Tracheal epithelial cell (primary cell): ENCODE measurements around the gene SPEM2. TPM values are rescaled to one million over a fixed set of nuclear protein-coding genes. Genes with fewer than 3 reads are reported as not detected.

Experiments used
- total RNA-seq: library from RNA; depleted of rRNA; stranded (reverse); fragments of >200 nt; gene quantifications from 2 replicates; pipeline ENCODE4 v1.2.1, GENCODE V29; 2014

Gene SPEM2
- total RNA-seq: not detected in 2 replicates

DNA sequence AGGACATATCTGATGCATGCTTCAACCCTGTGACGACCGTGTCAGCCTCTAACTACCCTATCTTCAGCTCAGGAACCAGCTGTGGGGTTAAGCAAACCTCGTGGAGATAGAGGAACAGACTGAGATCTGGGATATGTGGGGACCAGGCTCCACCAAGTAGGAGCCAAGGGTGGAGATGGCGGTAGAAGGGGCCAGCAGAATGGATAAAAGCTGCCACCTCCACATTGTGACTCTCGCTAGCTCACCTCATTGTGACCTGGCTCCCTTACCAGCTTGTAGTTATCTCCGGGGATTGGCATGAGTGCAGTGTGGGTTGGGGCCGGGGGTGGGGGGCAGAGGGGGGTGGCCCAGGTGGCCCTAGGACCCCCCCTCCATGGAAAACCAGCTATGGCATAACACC is at the start of gene SPEM2:
TSS of gene SPEM2 (plus strand) at position 301 of the 400 bp plus-strand sequence. CDS start at position 374, 73 bp downstream.

GRCh38 chr17:7380855-7381683 is 44.3 kb upstream of the SPEM2 start, which contains the start of gene TNK1:
TNK1 (plus strand) TSS chr17:7381089; CDS start chr17:7382927, 1,838 bp downstream.

GRCh38 chr17:7394452-7395191 is 30.8 kb upstream of the SPEM2 start, which contains the start of gene PLSCR3:
PLSCR3 (minus strand) TSS chr17:7394525; CDS start chr17:7394110, 415 bp downstream.

GRCh38 chr17:7403977-7404736 is 21.3 kb upstream of the SPEM2 start, which contains the start of gene TMEM256:
TMEM256 (minus strand) TSS chr17:7404097; CDS start chr17:7404084, 13 bp downstream.

GRCh38 chr17:7407485-7408251 is 17.7 kb upstream of the SPEM2 start, which contains the start of gene NLGN2:
NLGN2 (plus strand) TSS chr17:7407845; CDS start chr17:7408256, 411 bp downstream.

GRCh38 chr17:7419819-7420610 is 5.4 kb upstream of the SPEM2 start, which contains the start of gene SPEM1:
SPEM1 (plus strand) TSS chr17:7420324; CDS start chr17:7420385, 61 bp downstream.

DNA sequence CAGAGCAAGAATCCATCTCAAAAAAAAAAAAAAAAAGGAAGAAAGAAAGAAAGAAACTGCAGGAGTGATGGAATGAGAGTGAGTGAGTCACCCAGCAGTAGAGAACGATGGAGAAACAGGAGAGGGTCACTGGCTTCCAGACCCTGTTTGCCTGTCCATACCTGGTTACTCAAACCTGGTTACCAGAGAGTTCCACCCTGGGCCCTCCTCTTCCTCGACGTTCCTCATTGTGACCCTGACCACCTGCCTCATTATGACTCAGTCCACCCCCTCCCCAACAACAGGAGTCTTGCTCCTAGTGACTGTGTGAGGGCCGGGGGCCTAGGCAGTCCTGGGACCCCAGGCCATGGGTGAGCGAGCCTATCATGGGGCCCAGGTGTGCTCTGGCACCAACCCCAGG is 3.1 kb downstream of the SPEM2 start, which contains the start of gene SPEM3:
TSS of gene SPEM3 (plus strand) at position 301 of the 400 bp plus-strand sequence. CDS start at position 347, 46 bp downstream.

DNA sequence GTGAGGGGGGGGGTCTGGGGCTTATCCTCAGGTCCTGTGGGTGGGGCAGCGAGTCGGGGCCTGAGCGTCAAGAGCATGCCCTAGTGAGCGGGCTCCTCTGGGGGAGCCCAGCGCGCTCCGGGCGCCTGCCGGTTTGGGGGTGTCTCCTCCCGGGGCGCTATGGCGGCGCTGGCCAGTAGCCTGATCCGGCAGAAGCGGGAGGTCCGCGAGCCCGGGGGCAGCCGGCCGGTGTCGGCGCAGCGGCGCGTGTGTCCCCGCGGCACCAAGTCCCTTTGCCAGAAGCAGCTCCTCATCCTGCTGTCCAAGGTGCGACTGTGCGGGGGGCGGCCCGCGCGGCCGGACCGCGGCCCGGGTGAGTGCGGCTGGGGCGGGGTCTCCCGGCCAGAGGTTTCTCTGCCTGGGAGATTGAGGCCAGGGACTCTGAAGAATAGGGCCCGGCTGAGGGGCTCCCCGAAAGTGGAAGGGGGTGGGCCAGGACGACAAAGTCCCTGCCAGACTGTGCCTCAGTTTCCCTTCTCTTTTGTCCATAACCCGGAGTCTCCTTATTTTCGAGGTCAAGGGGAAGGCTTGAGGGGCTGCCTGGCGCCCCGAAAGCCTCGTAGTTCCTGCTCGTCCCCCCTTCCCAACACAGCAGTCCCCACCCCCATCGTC is 14.2 kb downstream of the SPEM2 start, which contains the start of gene FGF11:
TSS of gene FGF11 (plus strand) at position 51 of the 651 bp plus-strand sequence. CDS start at position 160, 109 bp downstream.

GRCh38 chr17:7444682-7445618 is 19.5 kb downstream of the SPEM2 start, which contains the start of gene CHRNB1:
CHRNB1 (plus strand) TSS chr17:7445061; CDS start chr17:7445128, 67 bp downstream.

Other genes starting within 250 kb of the SPEM2 start
- 0.64 TPM in 1 of 2 replicates, not detected in the other for gene ASGR1, start 246.2 kb upstream of the SPEM2 start, total RNA-seq
- 1.9 and 6.0 TPM in 2 replicates for gene DLG4, start 205.8 kb upstream of the SPEM2 start, total RNA-seq
- gene ACADVL, start 205.7 kb upstream of the SPEM2 start, total RNA-seq: 252 and 304 TPM in 2 replicates
- gene DVL2, start 191.1 kb upstream of the SPEM2 start, total RNA-seq: 45.5 and 66.3 TPM in 2 replicates
- gene PHF23, start 186.2 kb upstream of the SPEM2 start, total RNA-seq: 24.9 and 36.4 TPM in 2 replicates
- gene GABARAP, start 183.2 kb upstream of the SPEM2 start, total RNA-seq: 109 and 134 TPM in 2 replicates
- 20.5 and 25.4 TPM in 2 replicates for gene CTDNEP1, start 173.9 kb upstream of the SPEM2 start, total RNA-seq
- 14.5 TPM in 2 replicates for gene ELP5, start 173.4 kb upstream of the SPEM2 start, total RNA-seq
- gene CLDN7, start 163.1 kb upstream of the SPEM2 start, total RNA-seq: 223 and 297 TPM in 2 replicates
- 0.24 TPM in 1 of 2 replicates, not detected in the other for gene SLC2A4, start 143.9 kb upstream of the SPEM2 start, total RNA-seq
- 0.43 and 0.96 TPM in 2 replicates for gene YBX2, start 131.0 kb upstream of the SPEM2 start, total RNA-seq
- gene EIF5A, start 118.0 kb upstream of the SPEM2 start, total RNA-seq: 273 and 472 TPM in 2 replicates
- gene GPS2, start 110.3 kb upstream of the SPEM2 start, total RNA-seq: 32.2 and 33.7 TPM in 2 replicates
- gene NEURL4, start 96.3 kb upstream of the SPEM2 start, total RNA-seq: 14.5 and 17.6 TPM in 2 replicates
- 0.21 and 1.9 TPM in 2 replicates for gene ACAP1, start 89.1 kb upstream of the SPEM2 start, total RNA-seq
- gene KCTD11, start 73.5 kb upstream of the SPEM2 start, total RNA-seq: 28.1 and 54.0 TPM in 2 replicates
- gene TMEM95, start 70.5 kb upstream of the SPEM2 start, total RNA-seq: not detected in 2 replicates
- 9.9 and 11.9 TPM in 2 replicates for gene TNK1, start 44.5 kb upstream of the SPEM2 start, total RNA-seq
- gene PLSCR3, start 31.1 kb upstream of the SPEM2 start, total RNA-seq: 15.8 and 35.2 TPM in 2 replicates
- 125 and 144 TPM in 2 replicates for gene TMEM256, start 21.5 kb upstream of the SPEM2 start, total RNA-seq
- gene NLGN2, start 17.8 kb upstream of the SPEM2 start, total RNA-seq: 1.9 TPM in 2 replicates
- not detected in 2 replicates for gene SPEM1, start 5.3 kb upstream of the SPEM2 start, total RNA-seq
- gene SPEM3, start 3.2 kb downstream of the SPEM2 start, total RNA-seq: not detected in 2 replicates
- gene TMEM102, start 9.8 kb downstream of the SPEM2 start, total RNA-seq: 13.4 and 28.7 TPM in 2 replicates
- gene FGF11, start 13.9 kb downstream of the SPEM2 start, total RNA-seq: 23.7 and 32.8 TPM in 2 replicates
- 6.2 and 8.7 TPM in 2 replicates for gene CHRNB1, start 19.4 kb downstream of the SPEM2 start, total RNA-seq
- gene ZBTB4, start 54.0 kb downstream of the SPEM2 start, total RNA-seq: 16.4 and 22.4 TPM in 2 replicates
- gene SLC35G6, start 55.8 kb downstream of the SPEM2 start, total RNA-seq: not detected in 2 replicates
- gene POLR2A, start 58.8 kb downstream of the SPEM2 start, total RNA-seq: 40.7 and 46.7 TPM in 2 replicates
- gene TNFSF12, start 123.4 kb downstream of the SPEM2 start, total RNA-seq: 2.2 and 4.0 TPM in 2 replicates
- gene TNFSF13, start 133.1 kb downstream of the SPEM2 start, total RNA-seq: 5.3 and 8.2 TPM in 2 replicates
- 102 and 137 TPM in 2 replicates for gene SENP3, start 136.3 kb downstream of the SPEM2 start, total RNA-seq
- gene CD68, start 154.0 kb downstream of the SPEM2 start, total RNA-seq: 12.8 and 21.3 TPM in 2 replicates
- 92.1 and 93.3 TPM in 2 replicates for gene MPDU1, start 158.2 kb downstream of the SPEM2 start, total RNA-seq
- gene SOX15, start 164.5 kb downstream of the SPEM2 start, total RNA-seq: 30.6 and 59.9 TPM in 2 replicates
- gene FXR2, start 189.3 kb downstream of the SPEM2 start, total RNA-seq: 42.8 and 59.8 TPM in 2 replicates
- 24.9 and 27.0 TPM in 2 replicates for gene SAT2, start 202.2 kb downstream of the SPEM2 start, total RNA-seq
- 0.43 and 0.48 TPM in 2 replicates for gene SHBG, start 204.5 kb downstream of the SPEM2 start, total RNA-seq
- gene ATP1B2, start 225.3 kb downstream of the SPEM2 start, total RNA-seq: not detected in 2 replicates